Ovary (tissue), 9 donors: Measurements from ENCODE around the gene STX3. TPM values are rescaled to one million over a fixed set of nuclear protein-coding genes. Genes with fewer than 3 reads are reported as not detected.

Experiments
- DNase-seq, 5 donors: peaks; one replicate each; pipeline ENCODE4 v3.0.0-alpha.2; 2019 to 2020
- H3K27ac ChIP-seq, 2 donors: fragments of 200-600 bp; one replicate each; pipeline versions ENCODE4 v1.5.1 to v1.8.0; 2019 to 2022
- H3K27me3 ChIP-seq: fragments of 200-600 bp; one replicate; pipeline ENCODE4 v1.8.0; 2022
- H3K36me3 ChIP-seq: fragments of 200-600 bp; sonication (generic); one replicate; pipeline ENCODE4 v1.5.1; 2019
- H3K4me1 ChIP-seq: one replicate; pipeline ENCODE4 v1.8.1; 2013; ENCODE audit warnings: mild to moderate bottlenecking, moderate library complexity; ENCODE audit not compliant: insufficient read depth
- H3K4me3 ChIP-seq: fragments of 200-600 bp; sonication (generic); one replicate; pipeline ENCODE4 v1.5.1; 2017
- H3K9me3 ChIP-seq, 2 donors: fragments of 200-600 bp in 1 of 2; sonication (generic) in 1 of 2; one replicate each; pipeline versions ENCODE4 v1.5.1 to v1.8.1; 2013 to 2019; ENCODE audit warnings: mild to moderate bottlenecking in 1 of 2, moderate library complexity in 1 of 2
- CTCF ChIP-seq, 3 donors: fragments of 450-650 bp in 2 of 3; fragments of 200-600 bp in 1 of 3; IDR thresholded peaks; one replicate each; pipeline versions ENCODE4 v1.5.1 to v1.8.0; 2016 to 2022; ENCODE audit warnings: antibody characterized with exemption in 3 of 3, mild to moderate bottlenecking in 1 of 3
- EP300 ChIP-seq: sonication (generic); formaldehyde crosslinking; IDR thresholded peaks from one replicate; pipeline ENCODE4 v1.6.1; 2017; ENCODE audit warnings: antibody characterized with exemption
- POLR2A ChIP-seq: fragments of 450-650 bp; IDR thresholded peaks from one replicate; pipeline ENCODE4 v1.6.1; 2017; ENCODE audit warnings: antibody characterized with exemption, mild to moderate bottlenecking, moderate library complexity
- WGBS, 3 donors: extraction: QIAGEN DNeasy Blood & Tissue Kit in 1 of 3; methylation state at CpG; one replicate each; pipeline versions ENCODE4 v1.1.5 to v1.1.7; 2013 to 2017; 5-methylcytosine and 5-hydroxymethylcytosine counted together
- intact Hi-C, 4 donors: fragments of 100-400 bp; cut with DNase I; formaldehyde crosslinking; loops; one replicate each; pipeline versions ENCODE4 v1.11.0 to v1.15.1; 2022 to 2023
- polyA plus RNA-seq, 2 donors: library from polyadenylated mRNA; stranded (reverse); fragments of 200-250 nt in 1 of 2; fragments of 350-450 nt in 1 of 2; fragmentation: Illumina TruSeq in 1 of 2; extraction: RNeasy Lipid Tissue Mini Kit (QIAGEN cat#74804) in 1 of 2; gene quantifications; one replicate each; pipeline ENCODE4 v1.2.3, GENCODE V29; 2013 to 2014
- total RNA-seq, 7 donors: library from RNA; depleted of rRNA in 2 of 7; stranded (reverse); fragments of >200 nt in 2 of 7; fragmentation: NEBNext Ultra II Directional in 3 of 7; extraction: Animal tissue kit (Norgen Biotek cat#: 25700) in 3 of 7; gene quantifications; one replicate each; pipeline versions ENCODE4 v1.1.0 to v1.2.4, GENCODE V29; 2016 to 2023
- donor health status: DM: no; HTN: no; CAD: no; lungs with moderate emphysema.
- donor health status: DM: no; HTN: no; CAD: no.
- donor health status: Bipolar disorder and iron deficiency.
- donor health status: DM: yes; HTN: yes; CAD: no.
- donor health status: DM: no; HTN: no; CAD: no.
- donor health status: DM: yes; HTN: yes; CAD: no.

STX3 gene
- total and polyA plus RNA-seq, 9 donors, result 13.3 to 29.4 (median 16.2) TPM

GRCh38 chr11:59766542-59767224 lies 11.5 kb downstream of the STX3 start:
- Histone ChIP-seq H3K27me3 (no peaks in the 10 kb centered on the region), H3K4me3 (no peak overlapping the region), H3K27ac (no peak overlapping the region), H3K9me3 (no peaks in the 10 kb centered on the region), H3K36me3 (no peaks in the 10 kb centered on the region), H3K4me1 (peaks cover 4% of the 10 kb centered on the region)
- DNase-seq, result no peak
- WGBS, 3 donors, result 77 to 83% (median 78%) methylated on average over 6 of the region's 6 CpGs
- TF ChIP-seq POLR2A (no peak), CTCF (IDR thresholded peaks at IDR 0.05) (no peak), EP300 (no peak)
- intact Hi-C loops, result no loop called here

GRCh38 chr11:59767225-59767611 lies 12.0 kb downstream of the STX3 start:
- Histone ChIP-seq H3K27me3 (no peaks in the 10 kb centered on the region), H3K4me3 (no peak overlapping the region), H3K9me3 (no peaks in the 10 kb centered on the region), H3K27ac (no peak overlapping the region), H3K36me3 (no peaks in the 10 kb centered on the region), H3K4me1 (peaks cover 4% of the 10 kb centered on the region)
- DNase-seq, result no peak
- WGBS, 3 donors, result 93 to 100% (median 95%) methylated on average over 1 of the region's 1 CpG
- TF ChIP-seq CTCF (IDR thresholded peaks at IDR 0.05), result no peak
- no peak for TF ChIP-seq EP300
- TF ChIP-seq POLR2A, result no peak
- intact Hi-C loops, result no loop called here

- intact Hi-C loops, result no loop called here
- TF ChIP-seq CTCF (IDR thresholded peaks at IDR 0.05) (no peak), POLR2A (no peak), EP300 (no peak)
- 82 to 88% (median 83%) methylated on average over 7 of the region's 7 CpGs for WGBS, 3 donors
Measured at GRCh38 chr11:59769111-59769510, 13.9 kb downstream of the STX3 start.

GRCh38 chr11:59769828-59770227 lies 14.7 kb downstream of the STX3 start:
- Histone ChIP-seq H3K27ac (no peak overlapping the region), H3K36me3 (no peaks in the 10 kb centered on the region), H3K4me1 (peaks cover 4% of the 10 kb centered on the region), H3K27me3 (no peaks in the 10 kb centered on the region), H3K9me3 (no peaks in the 10 kb centered on the region), H3K4me3 (no peak overlapping the region)
- intact Hi-C loops, result no loop called here
- 91 to 93% (median 92%) methylated on average over 4 of the region's 4 CpGs for WGBS, 3 donors
- DNase-seq, result no peak
- no peak for TF ChIP-seq POLR2A
- TF ChIP-seq EP300, result no peak
- no peak for TF ChIP-seq CTCF (IDR thresholded peaks at IDR 0.05)

More at GRCh38 chr11:59769111-59769510, 13.9 kb downstream of the STX3 start:
- no peaks in the 10 kb centered on the region for H3K27me3 ChIP-seq
- no peaks in the 10 kb centered on the region for H3K36me3 ChIP-seq
- DNase-seq, result no peak
- no peaks in the 10 kb centered on the region for H3K9me3 ChIP-seq
- peaks cover 4% of the 10 kb centered on the region for H3K4me1 ChIP-seq
- no peak overlapping the region for H3K4me3 ChIP-seq
- H3K27ac ChIP-seq, result no peak overlapping the region
